ENCODE results near the gene ROR1. TPM values are rescaled to one million over a fixed set of nuclear protein-coding genes. Genes with fewer than 3 reads are reported as not detected.

The ROR1 gene
- total RNA-seq, 2 experiments from 2014 or later, result 0.47 to 1.4 TPM

- intact Hi-C loops (cut with micrococcal nuclease; ENCODE audit: unreplicated experiment), result no loop called here
- ChIA-PET POLR2A (no interaction called here), CTCF (ENCODE audit: unreplicated experiment) (no interaction called here)
- no peak overlapping the region for H3K4me2 ChIP-seq (ENCODE audit: low read length)
- no peak for DNase-seq (ENCODE audit: low spot score)
- H3K36me3 ChIP-seq (ENCODE audit: insufficient read depth, low read length), result no peaks in the 10 kb centered on the region
- H3K9me2 ChIP-seq (ENCODE audit: insufficient read depth, low read length), result no peaks in the 10 kb centered on the region
- no peak overlapping the region for H3K4me3 ChIP-seq (ENCODE audit: low read depth, low read length, poor library complexity, severe bottlenecking)
- H4K20me1 ChIP-seq (ENCODE audit: insufficient read depth, low read length), result no peaks in the 10 kb centered on the region
- H3K27ac ChIP-seq (ENCODE audit: low read depth, low read length, poor library complexity, severe bottlenecking), result no peak overlapping the region
- no peak overlapping the region for H2AFZ ChIP-seq (ENCODE audit: low read length)
- H3K79me2 ChIP-seq (ENCODE audit: insufficient read depth, low read depth, low read length), result no peaks in the 10 kb centered on the region
- H3K9me3 ChIP-seq (ENCODE audit: low read length), result no peaks in the 10 kb centered on the region
- TF ChIP-seq CTCF (conservative IDR thresholded peaks at IDR 0.05; ENCODE audit: low read length), result no peak
- TF ChIP-seq EZH2phosphoT487 (IDR thresholded peaks at IDR 0.05; ENCODE audit: borderline replicate concordance, low read depth, low read length), result no peak
- no TSS peak for BruUV-seq (replicated peaks)
- H3K4me1 ChIP-seq (ENCODE audit: insufficient read depth, low read length, poor library complexity, severe bottlenecking), result no peaks in the 10 kb centered on the region
Measured at GRCh38 chr1:63870152-63870551, 96.3 kb downstream of the ROR1 start.

- no peak overlapping the region for H3K27ac ChIP-seq (ENCODE audit: low read depth, low read length, poor library complexity, severe bottlenecking)
- H3K9me2 ChIP-seq (ENCODE audit: insufficient read depth, low read length), result no peaks in the 10 kb centered on the region
- ChIA-PET POLR2A (interaction anchor here (1.8 kb wide), 1 partner anchor 8 kb away, joined by 5 read pairs; no protein-coding TSS in a partner anchor), CTCF (ENCODE audit: unreplicated experiment) (no interaction called here)
- no peaks in the 10 kb centered on the region for H3K36me3 ChIP-seq (ENCODE audit: insufficient read depth, low read length)
- H2AFZ ChIP-seq (ENCODE audit: low read length), result no peak overlapping the region
- intact Hi-C loops (cut with micrococcal nuclease; ENCODE audit: unreplicated experiment), result no loop called here
- H3K4me1 ChIP-seq (ENCODE audit: insufficient read depth, low read length, poor library complexity, severe bottlenecking), result no peaks in the 10 kb centered on the region
- TF ChIP-seq EZH2phosphoT487 (IDR thresholded peaks at IDR 0.05; ENCODE audit: borderline replicate concordance, low read depth, low read length), result no peak
- TF ChIP-seq CTCF (conservative IDR thresholded peaks at IDR 0.05; ENCODE audit: low read length), result no peak
- H3K4me2 ChIP-seq (ENCODE audit: low read length), result no peak overlapping the region
- DNase-seq (ENCODE audit: low spot score), result no peak
- no peaks in the 10 kb centered on the region for H4K20me1 ChIP-seq (ENCODE audit: insufficient read depth, low read length)
- no TSS peak for BruUV-seq (replicated peaks)
- no peaks in the 10 kb centered on the region for H3K79me2 ChIP-seq (ENCODE audit: insufficient read depth, low read depth, low read length)
- H3K9me3 ChIP-seq (ENCODE audit: low read length), result no peaks in the 10 kb centered on the region
- no peak overlapping the region for H3K4me3 ChIP-seq (ENCODE audit: low read depth, low read length, poor library complexity, severe bottlenecking)
Measured at GRCh38 chr1:63871463-63871862, 97.6 kb downstream of the ROR1 start.

GRCh38 chr1:63873751-63874150, 99.9 kb downstream of the ROR1 start:
- no TSS peak for BruUV-seq (replicated peaks)
- H3K4me2 ChIP-seq (ENCODE audit: low read length), result no peak overlapping the region
- POLR2A ChIA-PET, result no interaction called here

More at GRCh38 chr1:63873751-63874150, 99.9 kb downstream of the ROR1 start:
- H3K27ac ChIP-seq (ENCODE audit: low read depth, low read length, poor library complexity, severe bottlenecking), result no peak overlapping the region
- no peaks in the 10 kb centered on the region for H3K79me2 ChIP-seq (ENCODE audit: insufficient read depth, low read depth, low read length)
- H2AFZ ChIP-seq (ENCODE audit: low read length), result no peak overlapping the region
- H3K4me3 ChIP-seq (ENCODE audit: low read depth, low read length, poor library complexity, severe bottlenecking), result no peak overlapping the region
- H4K20me1 ChIP-seq (ENCODE audit: insufficient read depth, low read length), result no peaks in the 10 kb centered on the region
- no peaks in the 10 kb centered on the region for H3K36me3 ChIP-seq (ENCODE audit: insufficient read depth, low read length)
- no peaks in the 10 kb centered on the region for H3K4me1 ChIP-seq (ENCODE audit: insufficient read depth, low read length, poor library complexity, severe bottlenecking)
- intact Hi-C loops (cut with micrococcal nuclease; ENCODE audit: unreplicated experiment), result no loop called here
- CTCF ChIA-PET (ENCODE audit: unreplicated experiment), result no interaction called here
- no peaks in the 10 kb centered on the region for H3K9me2 ChIP-seq (ENCODE audit: insufficient read depth, low read length)
- DNase-seq (ENCODE audit: low spot score), result no peak
- TF ChIP-seq EZH2phosphoT487 (IDR thresholded peaks at IDR 0.05; ENCODE audit: borderline replicate concordance, low read depth, low read length) (no peak), CTCF (conservative IDR thresholded peaks at IDR 0.05; ENCODE audit: low read length) (no peak)
- H3K9me3 ChIP-seq (ENCODE audit: low read length), result no peaks in the 10 kb centered on the region

Measured in OCI-LY7 (cell line).